Aorta (tissue), 5 donors: Measurements from ENCODE around the gene AHNAK. TPM values are rescaled to one million over a fixed set of nuclear protein-coding genes. Genes with fewer than 3 reads are reported as not detected.
"Not testable (repeated sequence)": the region's sequence is repeated elsewhere in the genome, so short reads cannot be mapped to it uniquely, and the experiment has no call there.

ENCODE experiments used
- ATAC-seq: fragments of 200-7000 bp; cut with Tn5 transposase; one replicate; pipeline ENCODE4 v1.9.1; 2022; ENCODE audit warnings: moderate library complexity; ENCODE audit not compliant: low FRiP score
- DNase-seq, 2 donors: peaks; one replicate each; pipeline ENCODE4 v3.0.0-alpha.2; 2020
- H3K27ac ChIP-seq, 2 donors: one replicate each; pipeline ENCODE4 v1.5.1; 2013; ENCODE audit warnings: low read length in 2 of 2, mild to moderate bottlenecking in 2 of 2, moderate library complexity in 2 of 2, control low read depth in 1 of 2, inconsistent platforms in 1 of 2, low read depth in 1 of 2
- H3K27me3 ChIP-seq, 2 donors: one replicate each; pipeline ENCODE4 v1.6.1; 2013; ENCODE audit warnings: control low read depth in 1 of 2, low read length in 1 of 2, mild to moderate bottlenecking in 1 of 2, moderate library complexity in 1 of 2; ENCODE audit not compliant: insufficient read depth in 2 of 2, control insufficient read depth in 1 of 2
- H3K36me3 ChIP-seq, 2 donors: one replicate each; pipeline ENCODE4 v1.6.1; 2013; ENCODE audit warnings: control low read depth in 1 of 2, low read length in 1 of 2, mild to moderate bottlenecking in 1 of 2; ENCODE audit not compliant: insufficient read depth in 2 of 2, control insufficient read depth in 1 of 2
- H3K4me1 ChIP-seq, 2 donors: one replicate each; pipeline ENCODE4 v1.6.1; 2013; ENCODE audit warnings: low read length in 2 of 2, control low read depth in 1 of 2, mild to moderate bottlenecking in 1 of 2, moderate library complexity in 1 of 2; ENCODE audit not compliant: insufficient read depth in 2 of 2, control insufficient read depth in 1 of 2
- H3K4me3 ChIP-seq, 2 donors: one replicate each; pipeline ENCODE4 v1.5.1; 2013; ENCODE audit warnings: low read length in 2 of 2, control low read depth in 1 of 2, mild to moderate bottlenecking in 1 of 2
- H3K9me3 ChIP-seq: one replicate; pipeline ENCODE4 v1.6.1; 2013; ENCODE audit warnings: mild to moderate bottlenecking, low read length; ENCODE audit not compliant: control insufficient read depth
- WGBS, 2 donors: extraction: QIAGEN DNeasy Blood & Tissue Kit; methylation state at CpG; one replicate each; pipeline ENCODE4 v1.1.7; 2013; 5-methylcytosine and 5-hydroxymethylcytosine counted together
- intact Hi-C, 2 donors: fragments of 100-400 bp; cut with DNase I; formaldehyde crosslinking; loops; one replicate each; pipeline versions ENCODE4 v1.14.2 to v1.15.0; 2022
- polyA plus RNA-seq, 2 donors: library from polyadenylated mRNA; stranded (reverse); fragments of 200-250 nt; gene quantifications; one replicate each; pipeline ENCODE4 v1.2.3, GENCODE V29; 2013
- total RNA-seq, 2 donors: library from RNA; stranded (reverse); fragmentation: NEBNext Ultra II Directional; extraction: Animal tissue kit (Norgen Biotek cat#: 25700); gene quantifications; one replicate each; pipeline ENCODE4 v1.2.1, GENCODE V29; 2021
- donor health status: healthy with polysubstance abuse.
- donor health status: Bipolar disorder and iron deficiency.
- donor health status: DM: no; HTN: no; CAD: no.
- donor health status: DM: no; HTN: no; CAD: no.
- donor health status: DM: yes; HTN: yes; CAD: no.

The AHNAK gene
- total and polyA plus RNA-seq, 4 donors: 146 to 1,263 (median 693) TPM

GRCh38 chr11:62459080-62459479 is 87.5 kb downstream of the AHNAK start:
- no peaks in the 10 kb centered on the region for H3K27me3 ChIP-seq
- H3K9me3 ChIP-seq: no peaks in the 10 kb centered on the region
- 88 to 92% methylated on average over 1 of the region's 1 CpG for WGBS, 2 donors
- DNase-seq (no peak), ATAC-seq (peak; percentile 19)
- H3K4me1 ChIP-seq: no peaks in the 10 kb centered on the region
- intact Hi-C loops: no loop called here
- H3K36me3 ChIP-seq: no peaks in the 10 kb centered on the region
- no peak overlapping the region for H3K4me3 ChIP-seq
- H3K27ac ChIP-seq: no peak overlapping the region

DNA sequence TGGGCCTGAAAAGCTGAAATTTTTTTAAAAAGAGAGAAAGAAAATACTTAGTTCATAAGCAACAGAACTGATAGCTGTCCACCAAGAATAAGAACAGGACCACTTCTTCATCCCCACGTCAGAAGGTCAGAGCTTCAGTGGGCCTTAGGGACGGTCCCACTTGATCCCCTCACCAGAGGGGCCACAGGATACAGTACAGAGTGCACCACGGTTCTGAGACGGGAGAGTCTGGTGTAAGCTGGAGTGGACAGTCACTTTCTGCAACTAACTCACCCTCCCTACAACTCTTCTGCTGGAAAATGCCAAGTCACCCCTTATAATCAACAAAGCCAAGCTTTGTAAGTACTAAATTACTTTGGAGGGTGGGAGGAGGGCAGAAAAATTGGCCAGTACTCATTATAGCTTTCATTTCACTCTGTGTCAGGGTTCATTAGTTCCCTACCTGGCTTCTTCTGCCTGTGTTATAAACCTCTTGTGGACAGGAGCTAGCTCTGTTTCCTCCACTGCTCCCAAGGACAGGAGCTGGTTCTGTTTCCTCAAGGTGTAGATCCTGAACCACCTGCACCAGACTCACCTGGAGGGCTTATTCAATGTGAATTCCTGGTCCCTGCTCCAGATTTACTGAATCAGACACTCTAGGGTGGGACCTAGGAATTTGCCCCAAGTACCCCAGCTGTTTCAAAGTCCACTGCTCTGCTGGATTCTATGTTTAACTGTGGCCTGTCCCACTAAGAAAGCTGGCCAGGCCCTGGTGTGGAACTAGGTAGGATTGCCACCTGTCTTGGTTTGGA is 88.2 kb downstream of the AHNAK start:
- 51 to 53% methylated on average over 4 of the region's 4 CpGs for WGBS, 2 donors
- no peaks in the 10 kb centered on the region for H3K36me3 ChIP-seq
- no peak overlapping the region for H3K4me3 ChIP-seq
- no peak overlapping the region for H3K27ac ChIP-seq
- ATAC-seq (no peak), DNase-seq (no peak)
- no peaks in the 10 kb centered on the region for H3K4me1 ChIP-seq
- no peaks in the 10 kb centered on the region for H3K9me3 ChIP-seq
- H3K27me3 ChIP-seq: no peaks in the 10 kb centered on the region
- intact Hi-C loops: no loop called here

- H3K27me3 ChIP-seq: no peaks in the 10 kb centered on the region
- no peak overlapping the region for H3K4me3 ChIP-seq
- no peaks in the 10 kb centered on the region for H3K9me3 ChIP-seq
- no peak overlapping the region for H3K27ac ChIP-seq
- DNase-seq (no peak), ATAC-seq (no peak)
- no peaks in the 10 kb centered on the region for H3K4me1 ChIP-seq
- intact Hi-C loops: no loop called here
- 83 to 86% methylated on average over 4 of the region's 4 CpGs for WGBS, 2 donors
- no peaks in the 10 kb centered on the region for H3K36me3 ChIP-seq
Observed at GRCh38 chr11:62457478-62457877, 89.1 kb downstream of the AHNAK start.

DNA sequence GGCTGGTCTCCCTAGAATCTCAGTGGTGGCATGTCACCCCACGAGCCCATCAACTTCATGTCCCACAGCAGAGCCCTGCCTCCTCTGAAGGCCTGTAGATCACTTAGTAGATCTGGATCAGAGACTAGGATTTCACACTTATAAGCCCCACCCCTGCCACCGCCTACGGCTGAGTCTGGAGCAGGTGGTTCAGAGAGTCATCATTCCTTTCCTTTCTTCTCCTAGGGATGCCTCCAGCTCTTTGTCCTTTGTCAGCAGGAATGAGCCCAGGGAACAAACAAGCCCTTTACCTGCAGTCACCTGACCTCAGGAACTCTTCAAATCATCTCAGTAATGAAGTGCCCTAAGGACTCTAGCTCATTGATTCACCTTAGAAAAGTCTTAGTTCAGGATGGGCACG is 90.0 kb downstream of the AHNAK start:
- ATAC-seq (no peak), DNase-seq (no peak)
- Histone ChIP-seq H3K4me1 (no peaks in the 10 kb centered on the region), H3K36me3 (no peaks in the 10 kb centered on the region), H3K27ac (no peak overlapping the region), H3K27me3 (no peaks in the 10 kb centered on the region), H3K4me3 (no peak overlapping the region), H3K9me3 (no peaks in the 10 kb centered on the region)
- WGBS, 2 donors: 86 to 90% methylated on average over 4 of the region's 4 CpGs
- intact Hi-C loops: no loop called here

- Histone ChIP-seq H3K9me3 (no peaks in the 10 kb centered on the region), H3K27ac (no peak overlapping the region), H3K36me3 (no peaks in the 10 kb centered on the region), H3K4me1 (no peaks in the 10 kb centered on the region), H3K4me3 (no peak overlapping the region), H3K27me3 (no peaks in the 10 kb centered on the region)
- intact Hi-C loops: no loop called here
- DNase-seq (no peak), ATAC-seq (no peak)
- 92 to 95% methylated on average over 11 of the region's 11 CpGs for WGBS, 2 donors
Observed at GRCh38 chr11:62452839-62453468, 93.7 kb downstream of the AHNAK start.

- no peaks in the 10 kb centered on the region for H3K36me3 ChIP-seq
- DNase-seq (no peak), ATAC-seq (no peak)
- no peaks in the 10 kb centered on the region for H3K9me3 ChIP-seq
- intact Hi-C loops: no loop called here
- 89 to 95% methylated on average over 6 of the region's 6 CpGs for WGBS, 2 donors
- no peaks in the 10 kb centered on the region for H3K27me3 ChIP-seq
- H3K4me1 ChIP-seq: no peaks in the 10 kb centered on the region
- no peak overlapping the region for H3K4me3 ChIP-seq
- H3K27ac ChIP-seq: no peak overlapping the region
Observed at GRCh38 chr11:62452261-62452660, 94.3 kb downstream of the AHNAK start.

DNA sequence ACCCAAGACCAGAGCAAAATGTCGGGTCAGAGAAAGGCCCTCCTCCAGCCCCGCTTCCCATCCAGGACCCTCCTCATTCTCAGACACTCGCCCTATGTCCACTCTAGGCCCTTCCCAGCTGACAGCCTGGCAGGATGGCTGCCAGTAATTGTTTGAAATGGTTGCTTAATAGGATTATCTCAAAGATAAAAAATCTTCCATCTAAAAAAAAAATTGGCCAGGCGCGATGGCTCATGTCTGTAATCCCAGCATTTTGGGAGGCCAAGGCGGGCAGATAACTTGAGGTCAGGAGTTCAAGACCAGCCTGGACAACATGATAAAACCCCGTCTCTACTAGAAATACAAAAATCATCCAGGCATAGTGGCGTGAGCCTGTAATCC is 95.4 kb downstream of the AHNAK start:
- no peaks in the 10 kb centered on the region for H3K27me3 ChIP-seq
- no peak overlapping the region for H3K4me3 ChIP-seq
- H3K9me3 ChIP-seq: no peaks in the 10 kb centered on the region
- no peaks in the 10 kb centered on the region for H3K36me3 ChIP-seq
- 91 to 94% methylated on average over 8 of the region's 8 CpGs for WGBS, 2 donors
- ATAC-seq (no peak), DNase-seq (no peak)
- H3K27ac ChIP-seq: no peak overlapping the region
- intact Hi-C loops: no loop called here
- no peaks in the 10 kb centered on the region for H3K4me1 ChIP-seq

DNA sequence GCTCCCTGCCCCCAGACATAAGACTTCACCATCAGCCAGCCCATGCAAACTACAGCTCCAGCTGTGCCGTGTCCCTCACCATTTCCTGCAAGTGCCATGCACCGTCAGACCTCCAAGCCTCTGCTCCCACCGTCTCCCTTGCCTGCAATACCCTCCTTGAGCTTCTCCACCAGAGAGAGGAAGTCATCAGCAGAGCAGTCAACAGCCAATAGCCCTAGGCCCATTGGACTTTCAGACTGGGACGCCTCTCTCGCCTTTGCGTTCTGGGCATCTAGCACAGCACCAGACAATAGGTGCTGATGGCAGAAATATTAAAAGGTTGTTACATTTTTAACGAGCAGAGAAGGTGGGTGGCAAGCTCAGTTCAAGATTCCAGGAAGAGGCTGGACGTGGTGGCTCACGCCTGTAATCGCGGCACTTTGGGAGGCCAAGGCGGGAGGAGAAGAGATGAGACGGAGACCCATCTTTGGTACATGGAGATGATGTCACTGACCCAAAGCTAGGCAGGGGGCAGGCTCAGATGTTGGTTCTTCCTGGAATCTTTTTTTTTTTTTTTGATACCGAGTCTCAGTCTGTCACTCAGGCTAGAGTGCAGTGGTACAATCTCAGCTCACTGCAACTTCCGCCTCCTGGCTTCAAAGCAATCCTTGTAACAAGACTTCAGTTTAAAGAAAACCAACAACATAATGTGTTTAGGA is 95.9 kb downstream of the AHNAK start:
- H3K9me3 ChIP-seq: no peaks in the 10 kb centered on the region
- H3K27me3 ChIP-seq: no peaks in the 10 kb centered on the region
- no peaks in the 10 kb centered on the region for H3K4me1 ChIP-seq
- no peak overlapping the region for H3K4me3 ChIP-seq
- intact Hi-C loops: no loop called here
- 94 to 95% methylated on average over 15 of the region's 15 CpGs for WGBS, 2 donors
- DNase-seq (no peak), ATAC-seq (no peak)
- H3K27ac ChIP-seq: no peak overlapping the region
- no peaks in the 10 kb centered on the region for H3K36me3 ChIP-seq

- intact Hi-C loops, ATAC-seq, H3K36me3 ChIP-seq, H3K27me3 ChIP-seq, H3K9me3 ChIP-seq, H3K4me1 ChIP-seq, H3K27ac ChIP-seq, DNase-seq, H3K4me3 ChIP-seq: not testable (repeated sequence)
- WGBS, 2 donors: 84% methylated on average over 7 of the region's 7 CpGs
Observed at GRCh38 chr11:62449912-62450311, 96.7 kb downstream of the AHNAK start.
